Upper lobe of left lung (tissue), 4 donors: ENCODE results near the gene ATF7.

ENCODE experiments used
- POLR2A ChIP-seq, 4 donors: fragments of 450-650 bp; IDR thresholded peaks; one replicate each; pipeline ENCODE4 v1.5.1; 2016 to 2017; ENCODE audit warnings: antibody characterized with exemption in 4 of 4, mild to moderate bottlenecking in 2 of 4
- TF ChIP-seq, protein P1 (sequence below), 6 experiments: fragments of 450-650 bp in 4 of 6; fragments of 200-600 bp in 2 of 6; sonication (generic) in 2 of 6; IDR thresholded peaks; one replicate each; pipeline ENCODE4 v1.5.1; 2016 to 2019; ENCODE audit warnings: antibody characterized with exemption in 6 of 6

DNA sequence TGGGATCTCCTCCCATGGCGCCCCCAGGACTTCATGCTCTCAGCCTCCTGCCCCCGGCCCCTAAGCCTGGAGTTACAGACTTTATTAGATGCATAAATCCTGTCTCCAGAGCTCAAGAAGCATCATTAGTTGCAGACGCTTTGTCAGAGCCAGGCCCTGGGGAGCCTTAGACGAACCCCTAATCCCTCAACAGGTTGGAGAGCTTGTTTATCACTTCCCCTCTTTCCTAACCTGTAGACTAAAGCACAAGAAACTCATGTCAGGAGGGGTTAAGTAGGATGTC, 118.6 kb downstream of the ATF7 start:
- TF ChIP-seq, protein P1, sequence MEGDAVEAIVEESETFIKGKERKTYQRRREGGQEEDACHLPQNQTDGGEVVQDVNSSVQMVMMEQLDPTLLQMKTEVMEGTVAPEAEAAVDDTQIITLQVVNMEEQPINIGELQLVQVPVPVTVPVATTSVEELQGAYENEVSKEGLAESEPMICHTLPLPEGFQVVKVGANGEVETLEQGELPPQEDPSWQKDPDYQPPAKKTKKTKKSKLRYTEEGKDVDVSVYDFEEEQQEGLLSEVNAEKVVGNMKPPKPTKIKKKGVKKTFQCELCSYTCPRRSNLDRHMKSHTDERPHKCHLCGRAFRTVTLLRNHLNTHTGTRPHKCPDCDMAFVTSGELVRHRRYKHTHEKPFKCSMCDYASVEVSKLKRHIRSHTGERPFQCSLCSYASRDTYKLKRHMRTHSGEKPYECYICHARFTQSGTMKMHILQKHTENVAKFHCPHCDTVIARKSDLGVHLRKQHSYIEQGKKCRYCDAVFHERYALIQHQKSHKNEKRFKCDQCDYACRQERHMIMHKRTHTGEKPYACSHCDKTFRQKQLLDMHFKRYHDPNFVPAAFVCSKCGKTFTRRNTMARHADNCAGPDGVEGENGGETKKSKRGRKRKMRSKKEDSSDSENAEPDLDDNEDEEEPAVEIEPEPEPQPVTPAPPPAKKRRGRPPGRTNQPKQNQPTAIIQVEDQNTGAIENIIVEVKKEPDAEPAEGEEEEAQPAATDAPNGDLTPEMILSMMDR (IDR thresholded peaks at IDR 0.05): no peak
- no peak for TF ChIP-seq POLR2A (IDR thresholded peaks at IDR 0.05)
